Tibial nerve (tissue), 4 donors: ENCODE measurements around the gene AQP12A. TPM values are rescaled to one million over a fixed set of nuclear protein-coding genes. Genes with fewer than 3 reads are reported as not detected.
"Not testable (repeated sequence)": the region's sequence is repeated elsewhere in the genome, so short reads cannot be mapped to it uniquely, and the experiment has no call there.

ENCODE experiments used
- DNase-seq, 2 donors: peaks; one replicate each; pipeline ENCODE4 v3.0.0-alpha.2; 2019; ENCODE audit warnings: low spot score in 2 of 2
- H3K27ac ChIP-seq, 4 donors: fragments of 200-600 bp; sonication (generic) in 3 of 4; one replicate each; pipeline ENCODE4 v1.5.1; 2017 to 2019; ENCODE audit warnings: mild to moderate bottlenecking in 1 of 4
- H3K27me3 ChIP-seq, 2 donors: fragments of 200-600 bp; sonication (generic) in 1 of 2; one replicate each; pipeline versions ENCODE4 v1.5.1 to v1.6.0; 2017 to 2019
- H3K36me3 ChIP-seq, 3 donors: fragments of 200-600 bp; sonication (generic); one replicate each; pipeline ENCODE4 v1.5.1; 2018 to 2019
- H3K4me1 ChIP-seq, 4 donors: fragments of 200-600 bp; sonication (generic) in 3 of 4; one replicate each; pipeline ENCODE4 v1.5.1; 2017 to 2019
- H3K4me3 ChIP-seq, 4 donors: fragments of 200-600 bp; sonication (generic) in 3 of 4; one replicate each; pipeline ENCODE4 v1.5.1; 2017 to 2019; ENCODE audit warnings: mild to moderate bottlenecking in 1 of 4, moderate library complexity in 1 of 4
- H3K9me3 ChIP-seq, 4 donors: fragments of 200-600 bp; sonication (generic) in 3 of 4; one replicate each; pipeline ENCODE4 v1.5.1; 2017 to 2019
- CTCF ChIP-seq, 5 experiments: fragments of 200-600 bp in 3 of 5; fragments of 450-650 bp in 2 of 5; sonication (generic) in 3 of 5; IDR thresholded peaks; one replicate each; pipeline ENCODE4 v1.5.1; 2016 to 2019; ENCODE audit warnings: antibody characterized with exemption in 5 of 5, mild to moderate bottlenecking in 3 of 5, moderate library complexity in 2 of 5
- EP300 ChIP-seq, 2 donors: sonication (generic); formaldehyde crosslinking; IDR thresholded peaks; one replicate each; pipeline ENCODE4 v1.6.1; 2017; ENCODE audit warnings: antibody characterized with exemption in 2 of 2, mild to moderate bottlenecking in 1 of 2
- POLR2A ChIP-seq, 2 donors: fragments of 450-650 bp; IDR thresholded peaks; one replicate each; pipeline ENCODE4 v1.6.1; 2017; ENCODE audit warnings: antibody characterized with exemption in 2 of 2, mild to moderate bottlenecking in 2 of 2, moderate library complexity in 2 of 2
- WGBS, 2 donors: methylation state at CpG; one replicate each; pipeline ENCODE4 v1.1.5; 2018; 5-methylcytosine and 5-hydroxymethylcytosine counted together
- total RNA-seq, 4 donors: library from RNA; depleted of rRNA; stranded (reverse); fragments of >200 nt; gene quantifications; one replicate each; pipeline ENCODE4 v1.1.0, GENCODE V29; 2016

Gene AQP12A
- total RNA-seq, 4 donors from 2014 or later, result 1.2 TPM; not detected in 3

DNA sequence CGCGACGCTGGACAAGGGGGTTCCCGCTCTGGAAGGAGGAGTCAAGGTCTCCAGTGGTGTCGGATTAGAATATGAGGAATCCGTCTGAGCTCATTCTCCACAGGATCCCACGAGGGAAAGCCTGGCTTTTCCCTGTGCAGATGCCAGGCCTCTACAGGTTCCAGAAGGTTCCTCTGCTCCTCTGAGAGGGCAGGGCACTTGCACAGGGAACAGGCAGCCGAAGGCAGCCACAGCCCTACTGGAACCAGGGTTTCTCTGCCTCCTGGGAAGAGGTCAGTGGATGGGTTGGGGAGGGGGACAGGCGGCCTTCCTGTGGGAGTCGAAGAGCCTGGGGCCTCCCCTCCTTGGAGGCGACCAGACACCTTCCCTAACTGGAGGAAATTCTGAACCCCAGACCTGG, 1.7 kb upstream of the AQP12A start:
- no peak overlapping the region for H3K4me3 ChIP-seq
- H3K27ac ChIP-seq, result no peak overlapping the region
- no peak for DNase-seq
- H3K27me3 ChIP-seq, result no peaks in the 10 kb centered on the region
- H3K36me3 ChIP-seq, result no peaks in the 10 kb centered on the region
- WGBS, 2 donors, result 52 to 100% methylated on average over 1 to 5 of the region's 11 CpGs
- H3K4me1 ChIP-seq, result no peaks in the 10 kb centered on the region
- no peaks in the 10 kb centered on the region for H3K9me3 ChIP-seq
- TF ChIP-seq POLR2A (IDR thresholded peaks at IDR 0.05) (no peak), EP300 (IDR thresholded peaks at IDR 0.05) (no peak), CTCF (IDR thresholded peaks at IDR 0.05) (no peak)

DNA sequence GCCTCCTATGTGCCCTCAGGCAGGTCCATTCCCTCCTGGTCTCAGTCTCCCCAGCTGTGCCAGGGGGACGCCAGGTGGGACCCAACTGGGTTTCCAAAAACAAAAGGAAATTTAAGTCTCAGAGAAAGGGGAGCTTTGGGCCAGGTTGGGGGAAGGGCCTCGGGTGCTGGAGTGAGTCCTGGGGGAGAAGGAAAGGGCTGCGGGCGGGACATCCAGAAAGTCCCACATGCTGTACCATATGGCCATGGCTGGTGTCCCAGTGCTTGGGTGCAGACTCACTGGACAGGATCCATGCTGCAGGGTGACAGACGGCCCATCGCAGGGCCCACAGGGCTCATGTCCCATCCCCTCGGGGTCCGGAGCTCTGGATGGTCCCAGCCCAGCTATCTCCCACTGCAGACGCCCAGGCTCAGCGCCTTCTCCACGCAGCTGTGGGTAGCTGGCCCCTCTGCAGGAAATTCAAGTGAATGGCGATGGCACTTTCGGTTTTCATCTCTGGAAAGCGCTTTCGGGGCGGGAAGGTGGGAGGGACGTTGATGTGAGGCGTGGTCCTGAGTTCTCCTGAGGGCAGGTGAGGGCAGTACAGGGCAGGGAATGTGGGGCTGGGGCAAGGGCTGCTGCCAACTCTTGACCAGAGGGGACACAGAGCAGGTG, 1.1 kb upstream of the AQP12A start:
- 69 to 70% methylated on average over 3 to 8 of the region's 18 CpGs for WGBS, 2 donors
- DNase-seq, H3K27me3 ChIP-seq, H3K27ac ChIP-seq, H3K36me3 ChIP-seq, H3K4me3 ChIP-seq, H3K9me3 ChIP-seq, H3K4me1 ChIP-seq: not testable (repeated sequence)

DNA sequence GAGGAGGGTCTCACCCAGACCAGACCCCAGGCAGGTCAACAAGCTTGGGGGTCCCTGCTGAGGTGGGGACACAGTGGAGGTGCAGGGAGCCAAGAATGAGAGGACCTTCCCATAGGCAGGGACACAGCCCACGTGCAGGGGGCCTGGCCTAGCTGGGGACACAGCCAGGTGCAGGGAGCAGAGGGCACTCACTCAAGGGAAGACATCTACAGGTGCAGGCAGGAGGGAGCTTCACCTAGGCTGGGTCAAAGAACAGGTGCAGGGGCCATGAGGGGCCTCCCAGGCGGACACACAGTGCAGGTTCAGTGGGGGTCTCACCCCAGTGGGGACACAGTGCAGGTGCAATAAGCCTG, 615 bp upstream of the AQP12A start:
- not testable (repeated sequence) for H3K4me1 ChIP-seq, H3K9me3 ChIP-seq, H3K4me3 ChIP-seq, H3K27me3 ChIP-seq, H3K36me3 ChIP-seq, H3K27ac ChIP-seq, DNase-seq
- WGBS, 2 donors, result no CpG with 5 or more reads among the region's 2 CpGs

- H3K9me3 ChIP-seq, DNase-seq, H3K36me3 ChIP-seq, H3K27me3 ChIP-seq, H3K27ac ChIP-seq, H3K4me1 ChIP-seq, H3K4me3 ChIP-seq: not testable (repeated sequence)
- WGBS, 2 donors, result 76 to 85% methylated on average over 10 of the region's 34 CpGs
Observed at GRCh38 chr2:240692583-240693561, 1.2 kb downstream of the AQP12A start.

- no CpG with 5 or more reads among the region's 12 CpGs for WGBS, 2 donors
- H3K27ac ChIP-seq, H3K36me3 ChIP-seq, H3K9me3 ChIP-seq, H3K27me3 ChIP-seq, DNase-seq, H3K4me3 ChIP-seq, H3K4me1 ChIP-seq: not testable (repeated sequence)
Observed at GRCh38 chr2:240694304-240694703, 2.6 kb downstream of the AQP12A start.

DNA sequence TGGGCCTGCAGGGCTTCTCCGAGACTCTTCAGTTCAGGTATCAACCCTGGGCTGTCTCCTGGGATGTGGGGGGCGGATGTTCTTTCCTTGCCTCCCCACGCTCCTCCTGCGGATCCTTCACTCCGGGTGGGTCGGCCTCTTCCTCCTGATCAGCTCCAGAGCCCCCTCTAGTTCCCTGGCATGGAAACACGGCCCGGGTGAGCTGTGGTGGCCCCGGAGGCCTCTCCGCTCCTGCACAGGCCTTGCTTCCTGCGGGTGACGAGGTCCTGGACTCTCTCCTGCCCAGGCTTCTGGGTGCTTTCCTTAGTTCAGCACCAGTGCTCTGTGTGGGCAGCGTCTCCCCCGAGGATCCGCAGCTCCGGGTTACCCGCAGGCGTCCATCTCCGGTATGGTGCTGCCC, 3.9 kb downstream of the AQP12A start:
- WGBS, 2 donors, result no CpG with 5 or more reads among the region's 19 CpGs
- not testable (repeated sequence) for H3K4me3 ChIP-seq, H3K9me3 ChIP-seq, H3K36me3 ChIP-seq, DNase-seq, H3K27me3 ChIP-seq, H3K27ac ChIP-seq, H3K4me1 ChIP-seq

GRCh38 chr2:240696469-240696868, 4.8 kb downstream of the AQP12A start:
- H3K36me3 ChIP-seq, H3K27ac ChIP-seq, H3K9me3 ChIP-seq, H3K4me3 ChIP-seq, H3K27me3 ChIP-seq, H3K4me1 ChIP-seq, DNase-seq: not testable (repeated sequence)
- WGBS, 2 donors, result no CpG with 5 or more reads among the region's 13 CpGs

GRCh38 chr2:240698852-240699561, 7.3 kb downstream of the AQP12A start:
- not testable (repeated sequence) for H3K27ac ChIP-seq, H3K36me3 ChIP-seq, H3K4me3 ChIP-seq, DNase-seq, H3K9me3 ChIP-seq, H3K4me1 ChIP-seq
- 36 to 64% methylated on average over 3 of the region's 33 CpGs for WGBS, 2 donors
- H3K27me3 ChIP-seq, result peaks cover 0 to 14% of the 10 kb centered on the region in 2 donors

DNA sequence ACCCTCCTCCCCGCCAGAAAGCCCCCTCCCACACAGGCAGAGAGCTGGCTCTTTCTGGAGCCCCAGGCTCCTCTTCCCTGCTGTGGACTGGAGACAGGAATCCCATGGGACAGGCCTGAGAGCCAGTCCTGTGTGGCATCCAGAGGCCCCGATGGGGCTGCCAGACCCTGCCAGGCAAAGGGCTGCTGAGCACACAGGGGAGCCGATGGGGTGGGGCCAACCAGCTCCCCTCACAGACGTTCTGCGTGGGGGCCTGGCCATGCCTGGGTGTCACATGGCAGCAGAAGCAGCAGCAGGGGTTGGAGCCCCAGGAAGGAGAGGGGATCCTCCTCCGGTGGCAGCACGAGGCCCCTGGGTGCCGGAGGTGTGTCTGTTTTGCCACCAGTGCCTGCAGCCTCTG, 8.2 kb downstream of the AQP12A start:
- H3K36me3 ChIP-seq, DNase-seq, H3K27ac ChIP-seq, H3K4me3 ChIP-seq, H3K4me1 ChIP-seq, H3K9me3 ChIP-seq: not testable (repeated sequence)
- WGBS, 2 donors, result 33 to 50% methylated on average over 1 to 4 of the region's 8 CpGs
- H3K27me3 ChIP-seq, result peaks cover 0 to 21% of the 10 kb centered on the region in 2 donors

DNA sequence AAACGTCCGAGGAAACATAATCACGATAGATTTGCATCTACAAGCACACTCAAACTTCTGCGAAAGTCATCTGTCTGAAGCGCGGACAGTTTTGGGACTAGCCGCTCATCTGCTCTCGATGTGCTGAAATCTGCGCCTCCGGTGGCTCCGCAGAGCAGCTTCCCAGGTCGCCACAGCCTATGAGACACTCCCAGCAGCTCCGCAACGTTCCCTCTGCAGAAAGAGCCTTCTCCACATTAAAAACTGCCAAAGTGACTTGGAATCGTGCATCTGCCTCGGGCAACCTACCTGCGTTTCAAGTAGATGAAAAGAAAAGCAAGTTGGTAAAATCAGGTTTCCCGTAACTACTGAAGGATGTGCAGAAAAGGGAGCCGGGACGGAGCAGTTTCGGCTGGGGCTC, 8.9 kb downstream of the AQP12A start:
- WGBS, 2 donors, result 74 to 79% methylated on average over 18 to 21 of the region's 21 CpGs
- H3K4me3 ChIP-seq, H3K9me3 ChIP-seq, H3K36me3 ChIP-seq, H3K27ac ChIP-seq, H3K4me1 ChIP-seq, DNase-seq: not testable (repeated sequence)
- peaks cover 0 to 28% of the 10 kb centered on the region in 2 donors for H3K27me3 ChIP-seq
